NCI-H82 (cell line): ENCODE data around the gene PLA2G5.

ENCODE experiments used
- DNase-seq: peaks from one replicate; lab custom pipeline; 2025; lab: John Stamatoyannopoulos, UW

The PLA2G5 gene

GRCh38 chr1:20068722-20069121, 1.3 kb upstream of the PLA2G5 start:
- DNase-seq: no peak

DNA sequence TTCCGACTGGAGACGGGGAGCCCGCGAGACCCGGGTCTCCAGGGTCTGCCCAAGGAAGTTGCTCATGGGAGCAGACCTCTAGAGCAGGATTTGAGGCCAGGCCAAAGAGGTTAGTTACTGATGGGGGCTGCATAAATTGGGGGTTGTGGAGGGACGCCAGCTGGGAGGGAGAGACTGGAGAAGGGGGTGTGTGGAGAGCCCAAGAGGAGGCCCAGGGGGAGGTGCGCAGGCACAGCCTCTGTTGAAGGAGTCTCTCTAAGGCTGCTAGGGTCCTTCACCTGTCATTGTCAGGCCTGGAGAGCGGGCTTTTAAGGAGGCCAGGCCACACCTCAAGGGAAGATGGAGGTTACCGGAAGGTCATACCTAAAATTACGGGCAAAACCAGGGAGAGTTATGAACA, 363 bp downstream of the PLA2G5 start:
- no peak for DNase-seq

GRCh38 chr1:20071416-20071815, 1.4 kb downstream of the PLA2G5 start:
- DNase-seq: no peak

GRCh38 chr1:20072771-20073170, 2.8 kb downstream of the PLA2G5 start:
- no peak for DNase-seq

DNA sequence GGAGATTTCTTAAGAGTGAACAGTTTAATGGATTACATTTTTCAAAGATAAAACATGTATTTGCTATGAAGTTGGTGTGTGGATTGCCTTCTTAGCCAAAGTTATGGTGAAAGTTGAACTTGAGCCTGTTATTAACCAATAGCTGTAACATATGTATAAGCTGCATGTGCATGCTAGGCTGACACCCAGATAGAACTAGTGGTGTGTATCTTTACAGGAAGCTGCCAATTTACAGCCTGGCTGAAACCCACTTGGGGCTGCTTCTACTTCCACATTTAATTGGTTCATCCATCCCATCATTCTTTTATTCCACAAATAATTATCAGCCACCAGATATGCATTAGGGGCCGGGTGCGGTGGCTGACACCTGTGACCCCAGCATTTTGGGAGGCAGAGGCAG, 3.3 kb downstream of the PLA2G5 start:
- no peak for DNase-seq

- DNase-seq: no peak
Measured at GRCh38 chr1:20074055-20074724, 4.2 kb downstream of the PLA2G5 start.

- DNase-seq: no peak
Measured at GRCh38 chr1:20074725-20075171, 4.8 kb downstream of the PLA2G5 start.

- DNase-seq: no peak
Measured at GRCh38 chr1:20075345-20075744, 5.4 kb downstream of the PLA2G5 start.

DNA sequence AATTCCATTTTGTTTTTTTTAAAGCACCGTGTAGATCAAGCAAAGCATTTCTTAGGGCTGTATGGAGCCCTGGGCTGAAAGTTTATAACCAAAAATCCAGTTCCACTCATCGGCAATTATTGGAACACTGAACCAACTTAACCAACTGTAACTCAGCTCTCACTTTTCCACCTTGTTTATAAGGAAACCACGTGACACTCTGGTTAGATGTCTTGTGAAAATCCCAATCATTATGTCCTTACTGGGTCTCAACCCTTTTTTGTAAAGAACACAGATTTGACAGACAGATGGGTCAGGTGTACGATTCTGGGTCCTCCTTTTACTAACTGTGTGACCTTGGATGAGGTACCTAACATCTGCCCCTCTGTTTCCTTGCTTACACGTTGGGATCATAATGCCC, 6.2 kb downstream of the PLA2G5 start:
- no peak for DNase-seq

DNA sequence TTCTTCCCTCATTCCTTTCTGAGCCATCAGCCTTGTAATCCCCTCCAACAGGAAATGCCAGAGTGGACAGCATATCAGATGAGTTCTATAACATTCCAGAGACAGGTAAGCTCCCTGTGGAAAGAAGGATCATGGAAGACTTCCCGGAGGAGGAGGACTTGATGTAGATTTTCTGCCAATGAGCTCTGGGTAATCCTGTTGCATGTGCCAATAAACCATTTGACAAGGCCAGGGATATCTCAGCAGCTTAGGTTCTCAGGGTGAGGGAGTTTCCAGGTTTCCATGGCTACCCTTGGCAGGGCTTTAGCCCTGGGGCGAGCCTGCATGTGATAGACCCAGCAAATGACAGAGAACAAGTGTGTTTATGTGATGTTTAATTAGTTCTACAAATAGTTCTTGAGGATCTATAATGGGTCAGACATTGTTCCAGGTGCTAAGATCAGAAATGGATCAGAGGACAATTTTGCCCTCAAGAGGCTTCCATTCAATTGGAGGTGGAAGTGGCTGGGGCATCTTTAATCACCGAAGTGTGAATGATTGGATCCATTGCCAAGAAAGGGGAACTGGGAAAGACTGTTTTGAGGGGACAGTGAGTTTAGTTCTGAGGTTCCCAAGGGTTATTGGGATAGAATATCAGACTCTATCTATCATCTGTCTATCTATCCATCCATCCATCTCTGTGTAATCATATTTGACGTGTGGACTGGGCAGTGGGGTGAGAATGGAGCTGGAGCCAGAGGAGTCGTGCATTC, 6.9 kb downstream of the PLA2G5 start:
- no peak for DNase-seq

- no peak for DNase-seq
Measured at GRCh38 chr1:20078171-20078651, 8.2 kb downstream of the PLA2G5 start.

GRCh38 chr1:20078711-20079110, 8.7 kb downstream of the PLA2G5 start:
- no peak for DNase-seq

- no peak for DNase-seq
Measured at GRCh38 chr1:20079661-20080305, 9.8 kb downstream of the PLA2G5 start.

- no peak for DNase-seq
Measured at GRCh38 chr1:20080441-20081352, 10.7 kb downstream of the PLA2G5 start.

GRCh38 chr1:20081353-20081810, 11.4 kb downstream of the PLA2G5 start:
- no peak for DNase-seq

GRCh38 chr1:20082772-20083171, 12.8 kb downstream of the PLA2G5 start:
- no peak for DNase-seq

GRCh38 chr1:20083178-20083944, 13.4 kb downstream of the PLA2G5 start:
- DNase-seq: no peak

- DNase-seq: no peak
Measured at GRCh38 chr1:20086800-20087199, 16.8 kb downstream of the PLA2G5 start.

GRCh38 chr1:20087668-20088067, 17.7 kb downstream of the PLA2G5 start:
- no peak for DNase-seq

DNA sequence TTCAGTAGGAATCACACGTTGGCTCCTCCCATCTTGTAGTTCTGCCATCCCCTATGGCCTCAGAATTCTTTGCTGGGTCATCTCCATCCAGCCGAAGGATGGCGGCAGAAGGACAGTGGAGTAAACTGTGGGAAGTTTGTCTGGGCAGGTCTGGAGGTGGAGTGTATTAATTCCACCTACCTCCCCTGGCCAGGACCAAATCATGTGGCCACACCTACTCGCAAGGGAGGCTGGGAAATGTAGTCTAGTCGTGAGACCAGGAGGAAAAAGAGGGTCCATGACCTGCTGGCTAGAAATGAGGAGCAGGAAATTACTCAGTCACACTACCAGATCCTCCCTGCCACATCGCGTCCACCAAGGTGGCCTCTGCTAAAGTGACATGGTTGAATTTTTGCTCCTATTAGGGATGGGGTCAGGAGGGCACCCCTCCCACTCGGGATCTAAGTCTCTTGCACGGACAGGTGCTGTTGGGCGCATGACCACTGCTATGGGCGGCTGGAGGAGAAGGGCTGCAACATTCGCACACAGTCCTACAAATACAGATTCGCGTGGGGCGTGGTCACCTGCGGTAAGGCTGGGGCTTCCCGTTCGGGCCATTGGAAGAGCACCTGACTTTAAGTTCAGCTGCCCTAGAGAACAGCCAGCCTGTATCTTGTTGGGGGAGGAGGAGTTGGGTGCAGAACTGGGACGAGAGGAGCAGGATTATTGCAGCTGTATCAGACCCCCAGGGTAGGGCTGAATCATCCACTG, 19.5 kb downstream of the PLA2G5 start:
- DNase-seq: peak; percentile 21
